Stimulated activated CD8-positive, alpha-beta memory T cell treated with anti-CD3 and anti-CD28 coated beads, Interleukin-2, amount 100 ng/mL, for 1 hour (primary cell): ENCODE results near the gene DHRS12.
"Not testable (repeated sequence)": the region's sequence is repeated elsewhere in the genome, so short reads cannot be mapped to it uniquely, and the experiment has no call there.

ENCODE experiments used
- DNase-seq, 2 donors: peaks; one replicate each; pipeline ENCODE4 v3.0.0-alpha.2; 2020; ENCODE audit warnings: low read depth in 2 of 2

DHRS12 gene

DNA sequence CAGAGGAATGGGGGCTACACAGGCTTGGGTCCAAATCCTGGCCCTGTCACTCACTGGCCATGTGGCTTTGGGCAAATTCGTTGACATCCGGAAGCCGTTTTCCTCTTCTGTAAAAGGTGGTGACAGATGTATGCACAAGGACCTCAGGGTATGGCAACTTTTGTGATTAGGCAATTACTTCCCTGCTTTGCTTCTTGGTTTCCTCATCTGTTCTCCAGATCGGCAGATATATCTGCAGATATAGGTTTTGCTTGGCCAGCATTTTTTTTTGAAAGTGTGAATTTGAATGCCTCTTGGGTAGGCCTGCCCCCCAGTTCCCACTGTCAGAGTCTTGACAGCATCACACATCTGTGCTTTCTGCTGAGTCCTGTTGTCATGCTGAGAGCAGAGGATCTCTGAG lies 23.3 kb upstream of the DHRS12 start:
- no peak for DNase-seq

DNA sequence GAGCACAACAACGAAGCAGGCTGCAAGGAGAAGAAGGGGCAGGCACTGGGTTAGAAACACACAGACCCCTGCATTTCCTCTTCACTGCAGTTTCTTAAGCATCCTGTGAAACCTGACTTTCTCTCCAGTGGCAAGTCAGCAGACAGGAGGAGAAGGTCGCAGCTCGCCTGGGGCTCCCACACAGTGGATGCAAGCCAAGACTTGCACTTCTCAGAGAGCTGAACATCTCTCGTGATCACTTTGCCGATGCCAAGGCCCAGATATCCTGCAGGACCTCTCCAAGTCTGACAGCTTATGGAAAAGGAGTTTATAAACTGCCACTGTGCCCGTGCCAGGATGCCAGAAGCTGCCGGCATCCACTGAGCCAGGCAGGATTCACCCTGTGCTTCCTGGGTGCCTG lies 22.6 kb upstream of the DHRS12 start:
- no peak for DNase-seq

DNA sequence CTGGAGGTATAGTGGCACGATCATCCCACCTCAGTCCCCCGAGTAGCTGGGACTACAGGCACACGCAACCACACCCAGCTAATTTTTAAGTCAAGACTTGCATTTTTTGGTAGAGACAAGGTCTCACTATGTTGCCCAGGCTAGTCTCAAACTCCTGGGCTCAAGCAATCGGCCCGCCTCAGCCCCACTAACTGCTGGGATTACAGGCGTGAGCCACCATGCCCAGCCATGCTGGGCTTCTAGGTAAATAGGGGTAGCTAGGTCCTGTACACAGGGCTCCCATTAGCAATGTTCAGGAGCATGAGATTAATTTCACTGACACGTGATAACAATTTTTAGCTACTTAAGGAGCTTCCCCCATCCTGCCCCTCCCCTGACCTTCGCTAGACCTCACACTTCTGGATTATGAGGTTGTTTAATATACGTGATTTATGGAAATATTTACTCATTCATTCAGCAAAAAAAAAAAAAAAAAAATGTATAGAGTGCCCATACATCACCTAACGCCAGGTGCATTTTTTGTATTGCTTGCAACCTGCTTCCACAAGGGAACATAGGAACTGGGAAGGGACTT lies 21.8 kb upstream of the DHRS12 start:
- no peak for DNase-seq

DNA sequence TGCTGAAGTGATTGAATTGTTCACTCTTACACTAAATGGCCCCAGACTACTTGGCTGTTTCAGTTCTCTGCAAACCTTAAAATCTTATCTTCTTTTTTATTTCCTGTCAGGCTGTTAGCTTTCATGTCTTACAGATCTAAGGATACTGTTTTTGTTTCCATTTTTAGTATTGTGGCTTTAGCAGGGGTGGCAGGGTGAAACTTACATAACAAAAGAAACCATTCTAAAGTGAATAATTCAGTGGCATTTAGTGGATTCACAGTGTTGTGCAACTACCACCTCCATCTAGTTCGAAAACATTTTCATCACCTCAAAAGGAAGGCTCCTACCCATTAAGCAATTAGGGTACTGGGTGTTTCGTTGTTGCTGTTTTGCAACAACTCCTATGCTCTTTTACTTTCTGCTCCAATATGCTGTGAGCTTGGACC lies 21.2 kb upstream of the DHRS12 start:
- no peak for DNase-seq

- DNase-seq = not testable (repeated sequence)
Observed at GRCh38 chr13:51824712-51825111, 20.7 kb upstream of the DHRS12 start.

GRCh38 chr13:51823863-51824262 lies 19.9 kb upstream of the DHRS12 start:
- DNase-seq = no peak

DNA sequence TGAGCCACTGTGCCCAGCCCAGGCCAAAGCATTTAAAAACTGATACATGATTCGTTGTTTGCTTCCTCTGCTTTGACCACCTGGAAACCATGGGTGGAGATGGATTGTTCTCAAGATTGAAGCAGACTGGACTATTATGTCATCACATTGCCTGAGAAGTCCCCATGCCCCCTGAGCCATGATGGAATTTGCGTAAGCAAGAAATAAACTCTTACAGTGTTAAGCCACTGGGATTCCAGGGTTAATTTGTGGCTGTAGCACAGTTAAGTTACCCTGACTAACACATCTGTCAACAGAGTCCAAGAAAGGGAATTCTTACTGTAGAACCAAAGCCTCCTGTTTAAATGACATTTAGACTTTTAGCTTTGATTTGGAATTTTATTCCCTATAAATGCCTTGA lies 19.4 kb upstream of the DHRS12 start:
- DNase-seq = no peak

GRCh38 chr13:51822106-51822815 lies 18.3 kb upstream of the DHRS12 start:
- DNase-seq = no peak

DNA sequence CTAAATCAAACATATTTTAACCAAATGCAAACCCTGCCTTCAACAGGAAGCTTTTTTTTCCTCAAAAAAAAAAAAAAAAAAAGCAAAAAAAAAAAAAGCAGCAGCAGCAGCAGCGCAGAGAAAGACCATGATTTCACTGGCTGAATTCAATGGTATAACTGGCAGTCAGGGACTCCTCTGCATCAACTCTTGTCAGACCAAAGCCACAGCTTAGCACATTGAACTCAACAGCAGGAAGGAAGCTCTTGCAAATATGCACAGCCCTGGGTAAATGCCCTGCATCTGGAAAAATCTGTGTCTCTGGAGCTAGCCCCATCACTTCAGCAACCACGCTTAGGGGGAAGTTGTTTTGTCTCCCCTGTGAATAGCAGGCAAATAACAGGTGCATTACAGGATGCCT lies 17.6 kb upstream of the DHRS12 start:
- DNase-seq = no peak

- DNase-seq = no peak
Observed at GRCh38 chr13:51820016-51820597, 16.1 kb upstream of the DHRS12 start.

GRCh38 chr13:51819544-51819943 lies 15.6 kb upstream of the DHRS12 start:
- DNase-seq = no peak

- no peak for DNase-seq
Observed at GRCh38 chr13:51818781-51819511, 15.0 kb upstream of the DHRS12 start.

- no peak for DNase-seq
Observed at GRCh38 chr13:51818276-51818675, 14.3 kb upstream of the DHRS12 start.

DNA sequence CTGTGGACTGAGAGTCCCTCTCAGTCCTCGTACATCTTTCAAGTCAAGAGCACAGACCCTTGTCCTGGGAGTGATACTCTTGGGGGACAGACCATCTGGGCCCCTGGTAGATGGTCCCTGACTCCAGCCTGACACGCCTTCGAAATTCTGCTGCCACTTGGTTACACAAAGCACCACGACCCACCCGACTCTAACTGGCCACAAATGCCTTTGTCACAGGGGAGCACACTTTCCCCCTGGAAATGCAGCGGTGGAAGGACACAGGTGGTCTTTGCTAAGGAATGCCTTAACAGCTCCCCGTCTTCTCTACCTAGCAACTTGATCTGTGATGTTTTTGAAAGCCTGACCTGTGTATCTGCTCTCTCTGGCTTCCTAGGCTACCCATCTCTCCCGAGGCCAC lies 13.8 kb upstream of the DHRS12 start:
- DNase-seq = no peak

GRCh38 chr13:51816604-51817249 lies 12.8 kb upstream of the DHRS12 start:
- DNase-seq = no peak

- DNase-seq = no peak
Observed at GRCh38 chr13:51815848-51816247, 11.9 kb upstream of the DHRS12 start.

DNA sequence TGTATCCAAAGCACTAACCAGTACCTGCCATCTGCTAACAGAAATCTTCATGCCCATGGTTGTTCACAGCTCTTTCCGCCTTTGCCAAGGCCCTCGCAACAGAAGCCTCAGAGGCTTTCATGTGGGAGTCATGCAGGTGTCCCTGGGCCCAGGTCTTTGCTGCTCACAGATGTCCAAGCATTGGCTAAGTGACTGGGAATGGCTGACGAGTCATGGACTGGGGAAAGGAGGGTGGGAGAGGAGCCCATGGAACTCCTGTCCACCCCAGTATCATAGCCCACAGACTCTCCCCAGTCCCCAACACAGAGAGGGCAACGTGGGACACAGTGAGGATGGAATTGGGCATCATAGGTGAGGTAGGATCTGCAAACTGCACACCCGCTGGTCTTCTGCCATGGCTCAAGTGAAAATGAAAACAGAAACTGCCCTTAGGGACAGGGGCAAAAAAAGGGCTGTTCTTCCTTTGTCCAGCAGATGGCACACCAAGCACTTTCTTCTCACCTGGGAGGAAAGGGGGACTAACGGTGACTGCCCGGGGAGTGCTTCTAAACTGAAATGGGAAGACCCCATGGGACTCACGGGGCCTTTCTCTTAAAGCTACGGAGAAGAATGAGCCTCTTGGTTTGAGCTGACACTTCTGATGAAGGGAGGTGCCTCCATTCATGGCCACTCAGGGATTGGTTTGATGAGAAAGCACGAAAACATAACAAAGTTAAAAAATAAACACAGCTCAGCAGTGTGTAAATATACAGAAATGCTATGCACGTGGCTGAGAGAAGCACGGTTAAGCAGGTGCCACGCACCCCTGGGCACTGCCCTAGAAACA lies 11.1 kb upstream of the DHRS12 start:
- DNase-seq = peak; percentile 54 to 60

DNA sequence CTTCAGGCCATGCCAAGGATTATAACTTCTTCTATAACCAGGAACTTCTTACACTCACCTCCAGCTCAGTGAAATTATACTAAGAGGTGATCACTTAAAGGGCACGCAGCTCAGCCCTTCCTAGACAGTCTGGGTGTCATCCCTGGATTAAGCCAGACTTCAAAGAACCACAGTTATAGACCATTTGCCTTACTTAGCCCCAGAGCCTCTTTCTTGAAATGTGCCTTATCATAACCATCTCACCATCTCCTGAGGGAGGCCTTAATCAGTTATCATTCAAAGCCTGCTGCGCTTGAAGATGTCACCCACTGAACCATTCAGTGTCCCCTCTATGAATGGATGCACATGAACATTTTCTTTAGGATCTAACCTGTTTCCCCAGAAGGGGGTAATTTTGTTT lies 10.1 kb upstream of the DHRS12 start:
- no peak for DNase-seq

DNA sequence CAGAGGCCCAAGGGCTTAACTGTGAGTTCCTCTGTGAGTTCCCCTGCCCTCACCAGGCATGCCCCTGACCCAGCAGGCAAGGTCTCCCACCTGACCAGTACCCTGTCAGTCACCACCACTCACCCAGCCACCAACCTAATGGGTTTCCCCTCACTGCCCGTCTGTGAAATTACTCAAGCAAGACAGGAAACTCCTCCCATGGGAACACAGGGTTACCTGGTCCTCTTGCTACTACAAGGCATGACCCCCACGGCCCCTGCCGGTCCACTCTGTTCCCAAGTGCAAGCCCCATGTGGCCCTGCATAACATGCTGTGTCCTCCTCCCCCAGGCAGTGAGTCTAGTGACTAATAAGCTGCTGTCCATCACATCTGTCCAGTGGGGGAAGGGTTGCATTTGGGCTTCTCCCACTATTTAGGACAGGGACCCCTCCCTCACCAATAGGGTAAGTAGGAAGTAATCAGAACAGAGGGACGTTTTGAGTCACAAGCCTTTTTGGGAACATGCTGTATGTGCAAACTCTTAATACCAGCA lies 8.0 kb upstream of the DHRS12 start:
- DNase-seq = no peak

GRCh38 chr13:51811046-51811445 lies 7.1 kb upstream of the DHRS12 start:
- no peak for DNase-seq

GRCh38 chr13:51808811-51809210 lies 4.8 kb upstream of the DHRS12 start:
- no peak for DNase-seq
